HG03378 (cell line): ENCODE results near the gene DEAF1.
"Not testable (repeated sequence)": the region's sequence is repeated elsewhere in the genome, so short reads cannot be mapped to it uniquely, and the experiment has no call there.

Experiments
- ATAC-seq: cut with Tn5 transposase; IDR thresholded peaks from one replicate; pipeline ENCODE4 v1.9.1; 2021; ENCODE audit warnings: mild to moderate bottlenecking, moderate library complexity; ENCODE audit not compliant: unreplicated experiment

The DEAF1 gene

GRCh38 chr11:702462-703461 lies 7.7 kb upstream of the DEAF1 start:
- no peak for ATAC-seq

GRCh38 chr11:701741-702461 lies 6.9 kb upstream of the DEAF1 start:
- no peak for ATAC-seq

- no peak for ATAC-seq
These were observed 4.7 kb upstream of the DEAF1 start for GRCh38 chr11:699753-700152.

DNA sequence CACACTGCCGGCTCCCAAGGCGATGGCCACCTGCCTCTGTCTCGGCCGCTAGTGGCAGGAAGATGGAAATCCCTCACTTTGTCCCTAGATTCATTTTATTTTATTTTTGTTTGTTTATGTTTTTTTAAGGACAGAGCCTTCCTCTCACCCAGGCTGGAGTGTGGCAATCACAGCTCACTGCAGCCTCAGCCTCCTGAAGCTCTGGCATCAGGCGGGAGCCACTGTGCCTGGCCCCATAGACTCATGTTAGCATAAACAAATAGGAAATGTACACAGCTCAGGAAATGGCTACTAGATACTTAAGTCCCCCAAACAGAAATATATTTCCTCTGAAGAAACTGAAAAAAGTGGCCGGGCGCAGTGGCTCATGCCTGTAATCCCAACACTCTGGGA lies 4.1 kb upstream of the DEAF1 start:
- no peak for ATAC-seq

DNA sequence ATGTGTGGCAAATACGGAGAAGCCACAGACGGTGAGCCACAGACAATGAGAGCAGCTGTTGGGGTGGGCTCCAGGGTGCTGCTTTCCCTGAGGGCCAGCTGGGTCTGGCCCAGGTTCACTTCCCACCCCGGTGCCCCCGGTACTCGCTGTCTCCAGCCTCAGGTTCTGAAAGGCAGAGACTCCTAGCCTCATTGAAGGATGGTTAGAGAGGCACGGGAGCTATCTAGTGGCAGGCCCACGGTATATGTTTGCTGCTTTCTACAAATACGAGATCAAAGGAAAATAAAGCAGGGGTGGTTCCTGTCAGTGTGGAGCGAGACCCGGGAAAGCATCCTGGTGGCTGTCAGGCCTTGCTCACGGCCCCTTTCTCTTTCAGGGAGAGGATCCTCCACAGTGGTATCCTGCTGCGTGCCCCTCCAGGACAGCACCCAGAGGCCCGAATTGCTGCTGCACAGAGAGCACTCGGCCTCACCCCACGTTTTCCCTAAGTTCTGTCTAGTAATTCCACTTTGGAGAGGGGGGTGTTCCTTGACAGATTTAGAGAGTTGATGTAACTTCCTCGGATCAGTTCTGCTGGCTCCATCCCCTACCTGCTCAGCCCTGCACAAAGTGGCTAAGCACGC lies 3.6 kb upstream of the DEAF1 start:
- ATAC-seq: no peak

- no peak for ATAC-seq
These were observed 2.8 kb upstream of the DEAF1 start for GRCh38 chr11:697811-698311.

DNA sequence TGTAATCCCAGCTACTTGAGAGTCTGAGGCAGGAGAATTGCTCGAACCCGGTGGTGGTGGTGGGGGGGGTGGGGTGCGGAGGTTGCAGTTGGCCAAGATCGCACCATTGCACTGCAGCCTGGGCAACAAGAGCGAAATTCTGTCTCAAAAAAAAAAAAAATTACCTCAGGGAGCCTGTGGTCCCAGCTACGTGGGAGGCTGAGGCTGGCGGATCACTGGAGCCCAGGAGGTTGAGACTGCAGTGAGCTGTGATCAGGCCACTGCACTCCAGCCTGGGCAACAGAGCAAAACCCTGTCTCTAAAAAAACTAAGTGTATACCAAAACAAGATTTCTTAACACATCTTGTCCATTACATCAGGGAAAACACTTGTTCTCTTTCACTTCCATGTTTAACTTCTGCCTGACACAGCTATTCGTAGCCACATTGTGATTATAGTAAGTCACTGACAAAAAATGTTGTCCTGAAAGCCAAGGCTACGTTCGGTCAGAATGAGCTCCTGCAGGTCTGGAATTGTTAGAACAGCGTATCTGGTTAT lies 2.0 kb upstream of the DEAF1 start:
- ATAC-seq: no peak

DNA sequence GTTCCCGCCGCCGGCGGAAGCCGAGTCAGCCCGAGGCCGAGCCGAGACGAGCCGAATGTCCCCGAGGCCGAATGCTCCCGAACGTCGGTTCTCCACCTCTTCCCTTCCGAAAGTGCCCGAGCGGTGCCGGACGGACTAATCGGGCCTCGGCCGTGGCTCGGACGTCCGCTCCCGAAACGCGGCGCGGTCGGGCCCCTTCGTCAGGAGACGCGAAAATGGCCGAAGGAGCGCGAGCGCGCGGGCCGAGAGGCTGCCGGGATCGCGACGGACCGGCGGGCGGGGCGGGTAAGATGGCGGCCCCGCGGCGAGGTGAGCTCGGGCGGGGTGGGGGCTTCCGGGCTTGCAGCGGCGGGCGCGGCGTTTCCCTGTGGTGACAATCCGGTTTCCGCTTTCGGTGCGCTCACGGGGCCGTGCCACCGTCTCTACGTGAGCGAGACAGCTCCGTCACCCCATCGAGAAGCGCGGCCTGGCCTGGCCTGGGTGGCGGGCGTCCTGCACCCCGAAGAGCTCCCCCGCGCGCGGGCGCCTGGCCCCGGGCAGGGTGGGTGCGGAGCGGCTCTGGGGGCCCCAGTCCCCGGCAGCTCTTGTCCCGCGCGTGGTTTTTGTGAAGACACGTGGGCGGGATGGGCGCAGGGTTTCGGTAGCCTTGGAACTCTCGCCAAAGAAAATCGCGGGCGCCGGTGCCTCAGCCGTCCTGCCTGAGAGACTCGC lies 671 bp upstream of the DEAF1 start, which contains the start of gene TMEM80:
TSS of gene TMEM80 (plus strand) at position 279 of the 711 bp plus-strand sequence. CDS start at position 291, 12 bp downstream.
- ATAC-seq: peak; percentile 72

DNA sequence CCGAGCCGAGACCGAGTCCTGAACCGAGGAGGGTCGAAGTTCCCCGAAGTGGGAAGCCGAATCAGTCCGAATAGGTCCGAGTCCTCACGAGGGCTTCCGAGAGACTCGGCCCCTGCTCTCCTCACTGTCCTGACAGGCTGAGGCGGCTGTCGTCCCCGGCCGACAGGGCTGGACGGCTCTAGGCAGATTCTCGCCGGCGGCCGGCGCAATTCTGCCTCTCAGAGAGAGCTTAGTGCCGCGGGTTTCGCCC lies 191 bp upstream of the DEAF1 start:
- ATAC-seq: peak; percentile 82

- no peak for ATAC-seq
These were observed 997 bp downstream of the DEAF1 start for GRCh38 chr11:693887-694562.

DNA sequence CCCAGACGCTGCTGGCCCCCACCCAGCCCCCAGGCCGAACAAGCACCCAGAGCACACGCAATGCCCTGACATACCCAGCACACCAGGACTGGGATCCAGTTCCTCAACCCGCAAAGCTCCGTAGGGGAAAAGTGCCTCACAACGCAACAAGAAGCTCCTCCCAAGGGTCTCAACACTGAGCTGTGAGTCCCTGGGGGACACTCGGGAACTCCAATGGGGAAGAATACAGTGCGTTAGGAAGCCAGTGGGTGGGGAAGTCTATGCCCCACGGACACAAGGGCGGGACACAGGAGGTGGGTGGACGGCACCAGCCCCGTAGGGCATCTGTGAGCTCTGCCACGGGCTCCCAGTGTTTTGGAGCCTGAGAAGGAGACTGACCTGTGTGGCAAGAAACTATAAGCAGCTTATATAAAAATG lies 1.6 kb downstream of the DEAF1 start:
- ATAC-seq: no peak

- no peak for ATAC-seq
These were observed 2.1 kb downstream of the DEAF1 start for GRCh38 chr11:692824-693414.

DNA sequence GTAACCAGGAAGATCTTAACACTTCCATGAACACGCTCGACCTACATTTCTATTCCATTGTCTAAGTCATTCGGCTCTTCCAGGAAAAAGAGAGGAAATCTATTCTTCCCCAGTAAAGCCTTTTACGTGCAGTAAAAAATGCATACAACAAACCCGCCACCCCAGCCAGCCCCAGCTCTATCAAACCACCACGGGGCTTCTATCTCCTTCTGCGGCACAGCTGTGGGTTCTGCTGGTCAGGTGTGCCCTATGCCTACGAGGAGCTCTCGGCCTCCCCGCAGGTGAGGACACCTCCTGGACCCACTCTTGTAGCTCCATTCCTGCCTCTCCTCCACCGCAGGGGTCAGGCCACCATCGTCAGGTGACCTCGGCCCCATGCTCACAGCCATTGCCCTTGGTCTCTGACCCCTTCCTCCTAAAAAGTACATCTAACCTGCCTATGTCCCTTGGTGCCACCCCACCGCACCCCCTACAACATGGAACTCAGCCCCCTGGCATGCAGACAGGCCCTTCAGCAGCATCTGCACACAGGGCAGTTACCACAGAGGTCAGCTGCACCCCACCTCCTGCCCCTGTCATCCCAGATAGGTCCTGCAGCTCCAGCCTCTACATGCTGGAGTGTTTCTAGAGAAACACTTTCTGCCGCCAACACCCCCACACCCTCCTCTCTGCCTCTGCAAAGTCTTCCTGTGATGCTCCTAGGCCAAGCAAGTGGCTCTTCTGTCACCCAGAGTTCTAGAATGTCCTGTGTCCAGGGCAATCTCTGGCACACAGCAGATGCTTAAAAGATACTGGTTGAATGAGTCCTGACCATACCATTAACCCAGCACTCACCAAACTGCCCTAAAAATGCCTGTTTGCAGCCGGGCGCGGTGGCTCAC lies 3.1 kb downstream of the DEAF1 start:
- no peak for ATAC-seq

- ATAC-seq: no peak
These were observed 4.0 kb downstream of the DEAF1 start for GRCh38 chr11:690738-691633.

GRCh38 chr11:690244-690643 lies 4.8 kb downstream of the DEAF1 start:
- ATAC-seq: not testable (repeated sequence)

DNA sequence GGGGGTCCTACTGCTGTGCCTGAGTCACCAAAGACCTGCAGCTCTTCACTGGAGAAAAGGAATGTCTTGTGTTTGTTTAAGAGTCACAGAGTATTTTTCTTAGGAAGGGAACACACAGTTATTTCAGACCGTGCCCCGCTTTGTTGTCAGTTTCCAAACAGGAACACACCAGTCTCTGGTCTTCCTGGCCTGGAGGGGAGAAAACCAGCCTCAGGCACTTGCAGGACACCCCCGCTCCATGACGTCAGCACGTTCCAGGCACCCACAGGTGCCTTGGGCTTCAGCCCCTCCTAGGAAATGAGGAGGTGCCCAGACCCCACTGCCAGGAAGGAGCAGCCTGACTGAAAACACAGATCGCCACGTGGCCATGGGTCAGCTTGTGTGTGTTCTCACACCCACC lies 5.4 kb downstream of the DEAF1 start:
- no peak for ATAC-seq

DNA sequence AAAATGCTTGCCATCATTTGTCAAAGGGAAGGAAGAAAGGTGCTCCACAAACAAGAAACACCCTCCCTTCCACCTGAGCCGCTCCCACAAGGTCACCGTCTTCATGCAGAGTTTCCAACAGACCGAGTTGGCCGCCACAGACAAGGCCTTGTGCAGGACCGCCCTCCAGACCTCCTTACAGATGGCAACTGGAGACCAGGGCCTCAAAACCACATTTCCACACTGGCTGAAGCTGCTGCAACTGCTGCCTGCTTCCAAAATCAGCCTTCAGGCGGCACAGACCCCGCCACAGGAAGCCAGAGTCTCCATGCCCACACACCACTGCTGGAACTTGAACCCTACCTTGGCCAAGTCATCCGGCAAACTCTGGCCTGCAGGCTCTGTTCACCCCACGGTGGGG lies 6.3 kb downstream of the DEAF1 start:
- no peak for ATAC-seq

DNA sequence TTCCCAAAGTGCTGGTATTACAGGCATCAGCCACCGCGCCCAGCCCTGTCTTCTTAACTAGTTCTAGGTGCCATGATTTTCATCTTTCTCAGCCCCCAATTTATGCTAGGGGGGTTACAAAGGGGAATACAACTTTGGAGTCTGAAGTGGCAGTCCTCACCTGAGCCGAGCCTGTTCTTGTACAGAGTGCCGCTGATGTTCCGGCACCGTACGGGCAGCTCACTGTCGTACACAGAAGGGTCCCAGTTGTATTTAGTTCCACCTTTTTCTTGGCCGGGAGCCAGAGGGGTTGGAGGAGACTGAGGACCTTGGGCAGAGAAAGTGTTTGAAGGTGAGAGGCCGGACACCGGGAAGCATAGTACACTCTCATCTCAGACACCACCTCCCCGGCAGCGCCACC lies 7.3 kb downstream of the DEAF1 start:
- no peak for ATAC-seq
